Fibroblast of mammary gland (primary cell): ENCODE data around the gene RSBN1L.
A peak's percentile ranks its signal among the peaks of the same experiment; 100 is the strongest.
"Not testable (repeated sequence)": the region's sequence is repeated elsewhere in the genome, so short reads cannot be mapped to it uniquely, and the experiment has no call there.

Source experiments
- DNase-seq: peaks from one replicate; pipeline ENCODE4 v3.0.0-alpha.2; 2010; ENCODE audit warnings: low read depth
- H3K4me3 ChIP-seq: 2 replicates; pipeline ENCODE4 v1.5.1; 2011; ENCODE audit warnings: low read depth, mild to moderate bottlenecking, low read length, moderate library complexity; ENCODE audit not compliant: control insufficient read depth
- TF ChIP-seq, protein P1 (sequence below): conservative IDR thresholded peaks from 2 replicates; pipeline ENCODE4 v1.5.1; 2011; ENCODE audit warnings: low read depth, low read length, inconsistent platforms; ENCODE audit not compliant: control insufficient read depth, insufficient read depth

Gene RSBN1L

DNA sequence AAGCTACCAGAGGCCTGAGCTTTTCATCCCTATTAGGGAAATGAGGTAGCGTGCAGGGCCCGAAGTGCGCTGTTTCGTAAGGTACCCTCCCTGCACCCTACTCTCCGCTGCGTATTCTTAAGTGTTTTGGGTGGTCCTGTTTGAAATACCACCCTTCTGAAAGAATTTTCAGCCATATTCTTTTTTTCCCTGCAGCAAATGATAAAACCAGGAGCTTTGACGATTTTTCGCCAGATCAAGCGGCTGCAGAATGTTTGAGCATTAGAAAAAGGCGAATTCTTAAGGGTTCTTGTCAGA lies 1.2 kb downstream of the RSBN1L start:
- TF ChIP-seq, protein P1, sequence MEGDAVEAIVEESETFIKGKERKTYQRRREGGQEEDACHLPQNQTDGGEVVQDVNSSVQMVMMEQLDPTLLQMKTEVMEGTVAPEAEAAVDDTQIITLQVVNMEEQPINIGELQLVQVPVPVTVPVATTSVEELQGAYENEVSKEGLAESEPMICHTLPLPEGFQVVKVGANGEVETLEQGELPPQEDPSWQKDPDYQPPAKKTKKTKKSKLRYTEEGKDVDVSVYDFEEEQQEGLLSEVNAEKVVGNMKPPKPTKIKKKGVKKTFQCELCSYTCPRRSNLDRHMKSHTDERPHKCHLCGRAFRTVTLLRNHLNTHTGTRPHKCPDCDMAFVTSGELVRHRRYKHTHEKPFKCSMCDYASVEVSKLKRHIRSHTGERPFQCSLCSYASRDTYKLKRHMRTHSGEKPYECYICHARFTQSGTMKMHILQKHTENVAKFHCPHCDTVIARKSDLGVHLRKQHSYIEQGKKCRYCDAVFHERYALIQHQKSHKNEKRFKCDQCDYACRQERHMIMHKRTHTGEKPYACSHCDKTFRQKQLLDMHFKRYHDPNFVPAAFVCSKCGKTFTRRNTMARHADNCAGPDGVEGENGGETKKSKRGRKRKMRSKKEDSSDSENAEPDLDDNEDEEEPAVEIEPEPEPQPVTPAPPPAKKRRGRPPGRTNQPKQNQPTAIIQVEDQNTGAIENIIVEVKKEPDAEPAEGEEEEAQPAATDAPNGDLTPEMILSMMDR, result no peak
- H3K4me3 ChIP-seq, result peak overlapping the region; percentile 95
- no peak for DNase-seq

DNA sequence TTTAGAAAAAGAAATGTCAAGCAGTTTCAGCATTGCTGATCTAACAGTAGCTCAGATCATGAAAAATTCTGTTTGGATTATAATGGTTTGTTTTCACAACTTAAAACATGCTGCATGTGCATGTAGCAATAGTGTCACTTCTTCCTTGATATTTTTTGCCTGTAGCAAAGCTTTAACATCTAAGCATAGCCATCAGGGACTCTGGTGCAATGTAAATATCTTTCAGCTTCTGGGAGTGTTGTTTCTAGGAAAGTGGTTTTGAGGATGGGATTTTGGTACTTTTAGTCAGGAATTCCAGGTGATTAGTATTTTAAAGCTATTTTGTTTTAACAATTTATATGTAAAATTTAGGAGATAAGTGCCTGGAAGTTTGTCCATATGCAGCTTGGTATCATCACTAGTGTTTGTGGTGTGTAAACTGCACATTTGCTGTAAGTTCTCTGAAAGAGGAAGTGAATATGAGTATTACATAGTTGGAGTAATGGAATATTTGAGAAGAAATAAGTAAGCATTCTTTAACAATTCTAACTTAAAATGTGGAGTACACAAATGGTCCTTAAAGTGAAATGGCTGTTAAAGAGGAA lies 1.9 kb downstream of the RSBN1L start:
- TF ChIP-seq, protein P1, result no peak
- no peak for DNase-seq
- H3K4me3 ChIP-seq, result peak overlapping the region; percentile 95

DNA sequence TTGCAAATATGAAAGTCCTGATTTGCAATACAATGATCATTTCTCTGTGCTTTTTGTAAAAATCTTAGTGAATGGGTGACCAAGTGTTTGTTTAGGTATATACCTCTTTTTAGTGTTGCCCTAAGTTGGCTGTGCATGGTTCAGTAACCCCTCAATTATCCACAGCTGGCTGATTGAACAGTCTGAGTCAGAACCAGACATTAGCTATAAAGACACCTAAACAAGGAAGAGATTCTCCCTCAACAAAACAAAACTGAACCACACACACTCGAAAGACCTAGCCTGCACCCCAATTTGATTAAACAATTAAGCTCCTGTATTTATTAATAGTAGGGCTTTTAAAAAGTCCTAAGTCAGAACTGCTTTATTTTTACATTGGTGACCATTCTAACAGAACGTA lies 2.8 kb downstream of the RSBN1L start:
- H3K4me3 ChIP-seq, result no peak overlapping the region
- TF ChIP-seq, protein P1, result no peak

DNA sequence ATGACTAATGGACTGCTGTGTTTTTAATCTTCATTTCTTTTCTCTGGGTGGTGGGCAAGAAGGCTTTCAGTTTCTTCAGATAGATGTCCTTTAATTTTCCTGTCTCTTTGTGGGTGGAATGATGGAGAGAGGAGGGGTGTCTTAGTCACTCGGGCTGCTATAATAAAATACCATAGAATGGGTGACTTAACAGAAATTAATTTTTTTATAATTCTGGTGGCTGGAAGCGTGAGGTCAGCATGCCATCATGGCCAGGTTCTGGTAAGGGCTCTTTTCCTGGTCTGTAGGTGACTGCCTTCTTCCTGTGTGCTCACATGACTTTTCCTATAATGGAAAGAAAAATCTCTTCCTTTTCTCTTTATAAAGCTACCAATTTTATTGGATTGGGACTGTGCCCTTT lies 6.3 kb downstream of the RSBN1L start:
- TF ChIP-seq, protein P1, result no peak
- no peak for DNase-seq
- no peak overlapping the region for H3K4me3 ChIP-seq

More for the DNA sequence above, 2.8 kb downstream of the RSBN1L start:
- DNase-seq, result no peak

DNA sequence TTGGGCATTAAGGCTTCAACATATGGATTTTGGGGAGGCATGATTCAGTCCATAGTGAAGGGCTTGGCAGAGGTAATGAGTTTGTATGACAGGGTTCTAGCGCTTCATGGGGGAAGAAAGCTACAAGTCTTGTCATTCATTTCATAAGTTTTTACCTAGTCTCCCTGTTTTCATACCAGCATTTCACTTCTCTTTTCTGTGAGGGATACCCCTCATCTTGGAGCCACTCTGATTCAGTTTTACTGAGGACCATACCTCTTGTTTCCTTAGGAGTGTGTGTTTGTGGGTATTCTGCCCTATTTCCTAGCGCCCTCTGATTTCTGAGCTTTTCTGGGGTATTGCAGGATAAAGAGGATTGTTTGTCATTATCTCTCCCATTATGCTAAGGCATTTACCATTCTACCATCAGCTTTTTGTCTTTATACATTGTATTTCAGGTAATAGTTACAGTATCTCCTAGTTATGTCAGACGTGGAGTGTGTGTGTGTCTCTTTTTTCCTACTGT lies 6.8 kb downstream of the RSBN1L start:
- no peak overlapping the region for H3K4me3 ChIP-seq
- DNase-seq, result no peak
- TF ChIP-seq, protein P1, result no peak

DNA sequence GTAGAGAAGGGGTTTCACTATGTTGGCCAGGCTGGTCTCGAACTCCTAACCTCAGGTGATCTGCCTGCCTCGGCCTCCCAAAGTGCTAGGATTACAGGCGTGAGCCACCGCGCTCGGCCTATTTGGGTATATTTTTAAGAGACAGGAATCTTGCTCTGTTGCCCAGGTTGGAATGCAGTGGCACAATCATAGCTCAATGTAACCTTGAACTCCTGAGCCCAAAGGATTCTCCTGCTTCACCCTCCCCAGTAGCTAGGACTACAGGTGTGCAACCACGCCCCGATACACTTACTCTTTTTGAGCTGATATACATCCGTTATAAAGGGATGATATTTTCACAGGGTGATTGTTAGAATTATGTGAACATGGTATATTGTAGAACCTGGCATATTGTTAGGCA lies 7.4 kb downstream of the RSBN1L start:
- not testable (repeated sequence) for H3K4me3 ChIP-seq, DNase-seq

DNA sequence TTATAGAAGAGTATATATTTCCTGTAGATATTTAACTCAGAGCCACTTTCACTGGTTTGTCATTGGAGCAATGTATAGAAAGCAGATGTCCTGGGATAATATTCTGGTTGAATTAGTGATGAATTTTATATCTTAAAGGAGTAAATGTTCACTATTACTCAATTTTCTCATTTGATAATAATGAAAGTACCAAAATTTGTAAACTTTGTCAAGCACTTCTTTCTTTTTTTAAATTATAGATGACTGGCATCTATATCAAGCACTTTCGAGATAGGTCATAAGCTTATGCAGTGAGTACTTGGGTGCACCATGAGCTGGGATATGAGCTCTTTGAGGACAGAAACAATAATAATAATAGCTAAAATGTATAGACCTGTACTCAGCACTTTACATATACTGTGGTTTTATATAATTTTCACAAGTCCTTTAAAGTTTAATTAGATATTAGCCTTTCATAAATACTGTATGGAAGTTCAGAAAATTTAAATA lies 11.3 kb downstream of the RSBN1L start:
- DNase-seq, result no peak
- no peak overlapping the region for H3K4me3 ChIP-seq
- TF ChIP-seq, protein P1, result no peak
